Measurements from ENCODE around the gene CRYBG3.
A peak's percentile ranks its signal among the peaks of the same experiment; 100 is the strongest.
"Not testable (repeated sequence)": the region's sequence is repeated elsewhere in the genome, so short reads cannot be mapped to it uniquely, and the experiment has no call there.

CRYBG3 gene

DNA sequence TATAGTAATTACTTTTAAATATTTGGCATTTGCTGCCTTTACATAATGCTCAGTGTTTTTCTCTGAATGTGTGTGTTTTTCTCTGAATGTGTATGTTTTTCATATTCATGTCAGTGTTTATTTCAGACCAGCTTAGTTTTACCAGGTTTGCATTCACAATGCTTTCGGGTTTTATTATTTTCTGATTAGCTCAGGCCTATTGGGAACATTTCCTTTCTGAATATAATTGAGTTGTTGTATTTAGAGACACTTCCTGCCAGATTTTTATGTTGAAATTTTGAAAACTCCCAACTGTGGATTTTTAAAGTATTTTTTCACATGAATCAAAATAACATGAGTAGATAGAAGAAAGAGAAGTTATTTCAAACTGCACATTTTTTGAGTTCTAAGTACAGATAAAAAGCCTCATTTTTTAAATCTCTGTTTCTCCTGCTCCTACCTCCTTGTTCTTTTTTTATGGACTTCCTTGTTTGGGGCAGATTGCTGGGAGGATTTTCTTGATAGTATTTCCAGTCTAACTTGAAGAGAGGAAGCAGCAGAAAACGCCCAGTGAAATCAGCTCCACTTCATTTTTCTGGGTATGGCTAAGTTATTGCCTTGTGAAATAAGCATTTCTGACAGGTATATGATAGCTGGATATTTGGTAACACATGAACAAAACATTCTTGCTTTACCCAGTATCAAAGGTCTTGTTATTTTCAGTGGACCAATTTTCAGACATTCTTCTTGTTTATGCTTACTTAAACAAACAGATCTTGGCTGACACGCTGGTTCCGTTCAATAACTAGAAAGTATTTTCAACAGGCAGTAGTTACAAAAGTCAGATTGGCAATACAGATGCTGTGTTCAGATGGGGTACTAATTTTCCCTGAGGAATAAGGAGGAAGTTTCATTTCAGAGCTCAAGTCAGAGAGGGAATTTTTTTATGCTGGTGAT is 79.8 kb downstream of the CRYBG3 start:
- no peak for DNase-seq

DNA sequence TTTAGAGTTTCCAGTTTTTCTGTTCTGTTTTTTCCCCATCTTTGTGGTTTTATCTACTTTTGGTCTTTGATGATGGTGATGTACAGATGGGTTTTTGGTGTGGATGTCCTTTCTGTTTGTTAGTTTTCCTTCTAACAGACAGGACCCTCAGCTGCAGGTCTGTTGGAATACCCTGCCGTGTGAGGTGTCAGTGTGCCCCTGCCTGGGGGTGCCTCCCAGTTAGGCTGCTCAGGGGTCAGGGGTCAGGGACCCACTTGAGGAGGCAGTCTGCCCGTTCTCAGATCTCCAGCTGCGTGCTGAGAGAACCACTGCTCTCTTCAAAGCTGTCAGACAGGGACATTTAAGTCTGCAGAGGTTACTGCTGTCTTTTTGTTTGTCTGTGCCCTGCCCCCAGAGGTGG is 88.0 kb downstream of the CRYBG3 start:
- DNase-seq, result not testable (repeated sequence)

DNA sequence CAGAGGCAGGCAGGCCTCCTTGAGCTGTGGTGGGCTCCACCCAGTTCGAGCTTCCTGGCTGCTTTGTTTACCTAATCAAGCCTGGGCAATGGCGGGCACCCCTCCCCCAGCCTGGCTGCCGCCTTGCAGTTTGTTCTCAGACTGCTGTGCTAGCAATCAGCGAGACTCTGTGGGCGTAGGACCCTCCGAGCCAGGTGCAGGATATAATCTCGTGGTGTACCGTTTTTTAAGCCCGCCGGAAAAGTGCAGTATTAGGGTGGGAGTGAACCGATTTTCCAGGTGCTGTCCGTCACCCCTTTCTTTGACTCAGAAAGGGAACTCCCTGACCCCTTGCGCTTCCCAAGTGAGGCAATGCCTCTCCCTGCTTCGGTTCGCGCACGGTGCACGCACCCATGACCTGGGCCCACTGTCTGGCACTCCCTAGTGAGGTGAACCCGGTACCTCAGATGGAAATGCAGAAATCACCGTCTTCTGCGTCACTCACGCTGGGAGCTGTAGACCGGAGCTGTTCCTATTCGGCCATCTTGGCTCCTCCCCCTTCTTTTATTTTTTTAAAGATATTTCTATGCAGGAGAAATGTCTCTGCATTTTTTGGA is 88.5 kb downstream of the CRYBG3 start:
- DNase-seq, result not testable (repeated sequence)

DNA sequence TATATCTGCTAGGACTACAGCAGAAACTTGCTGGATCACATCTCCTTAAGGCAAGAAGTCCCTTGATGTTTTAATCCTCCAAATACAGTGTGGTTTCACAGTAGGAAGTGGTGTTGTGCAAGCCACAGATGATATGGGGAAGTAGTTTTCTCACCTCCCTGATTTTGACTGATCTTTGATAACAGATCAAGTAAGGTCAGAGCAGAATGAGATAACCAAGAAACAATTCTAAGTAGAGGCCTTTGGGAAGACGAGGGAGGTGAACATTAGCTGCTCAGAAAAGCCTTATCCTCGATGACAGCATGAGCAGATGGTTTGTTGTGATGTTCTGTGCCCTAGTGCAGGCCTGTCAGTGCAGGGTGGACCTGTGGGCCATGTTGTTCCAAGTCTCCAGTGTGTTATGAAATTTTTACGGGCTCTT is 89.1 kb downstream of the CRYBG3 start:
- DNase-seq, result no peak

DNA sequence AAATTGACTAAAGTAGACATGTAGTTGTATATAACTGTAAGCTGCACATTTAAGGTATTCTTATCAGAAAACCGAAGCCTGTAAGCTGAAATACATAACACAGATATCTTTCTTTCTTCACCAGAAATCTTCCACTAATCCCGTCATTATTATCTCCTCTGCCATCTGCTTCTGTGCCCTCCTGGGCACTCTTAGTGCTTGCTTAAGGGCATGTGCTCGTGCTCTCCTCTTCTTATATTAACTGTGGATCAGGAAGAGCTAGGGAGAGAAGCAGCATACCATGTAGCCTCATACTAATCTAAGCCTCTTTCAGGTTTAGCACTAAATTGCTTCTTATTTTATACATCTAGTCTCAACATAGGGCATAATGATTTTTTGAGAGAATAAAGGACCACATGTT is 89.6 kb downstream of the CRYBG3 start:
- no peak for DNase-seq

DNA sequence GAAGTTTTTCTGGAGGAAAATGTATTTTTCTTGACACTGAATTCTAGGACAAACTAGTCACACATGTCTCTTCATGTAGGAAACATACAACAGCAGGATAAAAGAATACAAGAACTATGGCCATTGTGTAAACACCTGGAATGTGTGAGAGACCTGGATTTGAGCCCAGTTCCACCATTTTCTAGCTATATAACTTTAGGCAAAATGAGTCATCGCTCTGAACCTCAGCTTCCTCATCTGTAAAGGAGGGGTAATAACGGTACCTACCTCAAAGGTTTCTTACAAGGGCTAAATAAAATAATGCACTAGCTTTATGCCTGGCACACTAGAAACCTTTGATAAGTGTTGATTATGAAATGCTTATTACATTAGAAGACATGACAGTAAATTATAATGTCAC is 92.6 kb downstream of the CRYBG3 start:
- DNase-seq, result no peak

DNA sequence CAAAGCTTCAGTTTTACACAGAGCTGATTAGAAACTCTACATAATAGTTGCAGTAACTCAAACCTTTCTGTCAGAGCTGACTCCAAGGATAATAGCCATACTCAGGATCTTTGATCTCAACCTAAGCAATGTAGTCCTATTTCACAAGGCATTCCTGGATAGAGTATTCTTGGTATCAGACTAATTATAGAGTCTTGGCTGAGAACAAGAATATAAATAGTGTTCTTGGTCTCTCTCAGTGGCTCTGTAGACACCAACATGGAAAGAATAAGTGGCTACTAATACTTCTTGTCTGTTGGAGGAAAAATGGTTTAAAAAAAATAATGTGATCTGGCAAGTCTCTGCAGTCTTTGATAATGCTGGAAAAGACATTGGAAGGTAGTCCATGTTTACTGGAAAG is 94.8 kb downstream of the CRYBG3 start:
- DNase-seq, result no peak

DNA sequence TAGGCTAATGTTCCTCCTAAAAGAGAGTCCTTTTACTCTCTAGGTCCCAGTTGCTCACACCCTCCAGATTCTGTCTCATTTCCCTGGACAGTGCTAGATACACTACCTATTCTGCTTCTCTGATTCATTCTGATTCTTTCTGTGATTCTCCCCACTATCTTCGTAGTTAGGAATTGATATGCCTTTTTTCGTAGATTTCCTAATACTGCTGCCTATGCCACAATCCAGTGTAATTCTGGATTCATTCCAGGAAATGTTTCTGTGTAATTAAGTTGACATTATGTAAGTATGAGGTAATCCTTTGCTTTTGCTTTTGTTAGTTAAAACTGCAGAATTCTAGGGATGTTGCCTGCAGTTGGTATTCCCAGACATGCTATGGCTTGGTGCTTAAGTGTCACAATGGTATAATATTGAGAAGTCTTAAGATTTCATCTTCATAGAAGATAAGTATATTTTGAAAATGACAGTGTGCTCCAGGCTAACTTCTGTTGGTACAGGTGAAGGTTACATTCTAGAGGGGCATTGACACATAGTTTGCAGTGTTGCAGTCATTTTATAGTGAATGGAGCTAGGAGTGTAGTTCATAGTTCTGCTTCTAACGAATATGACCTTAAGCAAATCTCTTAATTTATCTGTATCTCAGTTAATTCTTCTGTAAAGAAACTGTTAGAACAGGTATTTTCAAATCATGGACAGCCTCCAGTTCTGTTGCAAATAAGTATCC is 96.2 kb downstream of the CRYBG3 start:
- DNase-seq, result no peak

DNA sequence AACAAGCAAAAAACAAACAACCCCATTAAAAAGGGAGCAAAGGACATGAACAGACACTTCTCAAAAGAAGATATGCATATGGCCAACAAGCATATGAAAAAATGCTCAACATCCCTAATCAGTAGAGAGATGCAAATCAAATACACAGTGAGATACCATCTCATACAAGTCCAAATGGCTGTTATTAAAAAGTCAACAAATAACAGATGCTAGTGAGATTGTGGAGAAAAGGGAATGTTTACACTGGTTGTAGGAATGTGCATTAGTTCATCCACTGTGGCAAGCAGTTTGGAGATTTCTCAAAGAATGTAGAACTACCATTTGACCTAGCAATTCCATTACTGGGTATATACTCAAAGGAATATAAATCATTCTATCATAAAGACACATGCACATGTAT is 105.9 kb downstream of the CRYBG3 start:
- no peak for DNase-seq

DNA sequence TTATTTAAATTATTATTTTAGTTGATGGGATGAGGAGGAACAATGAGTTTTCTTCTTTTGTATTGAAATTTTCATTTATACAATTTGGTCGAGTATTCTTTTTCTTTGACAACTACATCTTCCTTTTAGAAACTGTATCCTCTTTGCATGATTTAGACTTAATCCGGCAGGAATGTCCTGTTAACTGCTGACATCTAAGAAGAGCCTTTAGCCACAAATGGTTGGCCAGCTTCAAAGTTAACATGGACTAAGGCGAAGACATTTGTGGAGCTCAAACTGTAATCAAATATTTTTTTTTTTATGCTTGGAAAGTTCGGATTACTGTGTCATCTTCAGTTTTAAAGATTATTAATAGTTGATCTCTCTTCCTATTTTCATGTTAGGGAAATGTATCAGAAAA is 107.2 kb downstream of the CRYBG3 start:
- DNase-seq, result no peak

DNA sequence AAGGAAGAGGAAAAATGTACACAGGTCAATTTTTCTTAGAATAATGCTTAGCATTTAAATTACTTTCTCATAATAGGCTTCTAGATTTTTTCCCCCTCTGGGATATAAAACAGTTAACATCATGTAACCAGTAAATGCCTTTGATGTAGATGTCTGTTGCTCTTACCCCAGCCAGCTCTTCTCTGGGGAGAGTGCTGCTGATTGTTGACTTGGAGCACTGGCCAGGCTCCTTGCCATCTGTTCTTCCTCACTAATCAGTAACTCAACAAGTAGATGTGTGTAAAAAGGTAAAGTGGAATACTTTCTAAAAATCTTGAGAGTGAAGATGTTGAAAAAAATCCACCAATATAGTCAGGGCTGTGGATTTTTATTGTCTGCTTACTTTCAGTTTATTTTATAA is 108.2 kb downstream of the CRYBG3 start:
- DNase-seq, result no peak

DNA sequence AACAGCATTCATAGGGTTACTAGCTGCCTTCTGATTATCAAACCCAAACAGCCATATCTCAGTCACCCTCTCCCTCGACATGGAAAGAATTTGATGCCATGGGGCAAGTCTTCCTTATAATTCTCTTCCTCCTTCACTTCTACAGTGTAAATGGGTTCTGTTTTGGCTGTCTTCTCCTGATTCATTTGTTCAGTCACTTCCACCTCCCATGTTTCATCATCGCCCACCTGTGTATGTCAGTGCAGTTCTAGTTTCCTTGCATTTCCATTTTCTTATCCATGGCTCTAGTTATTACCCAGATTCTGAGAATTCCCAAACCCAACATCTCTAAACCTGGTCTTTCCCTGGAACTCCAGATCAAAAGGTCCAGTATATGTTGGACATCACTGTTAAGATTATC is 109.4 kb downstream of the CRYBG3 start:
- no peak for DNase-seq

DNA sequence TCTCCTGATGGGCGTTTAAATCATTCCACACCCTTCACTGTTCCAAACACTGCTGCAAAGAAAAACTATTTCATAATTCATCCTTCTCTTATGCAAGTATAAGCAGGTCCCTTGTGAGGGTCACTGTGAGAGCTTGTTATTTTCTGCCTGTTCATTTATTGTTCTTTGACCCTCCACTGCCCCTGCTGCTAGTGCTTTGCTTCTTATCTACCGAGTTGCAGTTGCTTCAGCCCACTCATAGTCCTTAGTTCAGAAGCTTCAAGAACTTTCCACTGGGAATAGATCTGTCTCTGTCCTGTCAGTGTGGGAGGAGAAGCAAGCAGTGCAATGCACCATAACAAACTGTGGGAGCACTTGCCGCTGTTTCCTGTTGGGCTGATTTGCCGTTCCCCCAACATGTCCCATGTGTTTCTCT is 110.6 kb downstream of the CRYBG3 start:
- DNase-seq, result no peak

DNA sequence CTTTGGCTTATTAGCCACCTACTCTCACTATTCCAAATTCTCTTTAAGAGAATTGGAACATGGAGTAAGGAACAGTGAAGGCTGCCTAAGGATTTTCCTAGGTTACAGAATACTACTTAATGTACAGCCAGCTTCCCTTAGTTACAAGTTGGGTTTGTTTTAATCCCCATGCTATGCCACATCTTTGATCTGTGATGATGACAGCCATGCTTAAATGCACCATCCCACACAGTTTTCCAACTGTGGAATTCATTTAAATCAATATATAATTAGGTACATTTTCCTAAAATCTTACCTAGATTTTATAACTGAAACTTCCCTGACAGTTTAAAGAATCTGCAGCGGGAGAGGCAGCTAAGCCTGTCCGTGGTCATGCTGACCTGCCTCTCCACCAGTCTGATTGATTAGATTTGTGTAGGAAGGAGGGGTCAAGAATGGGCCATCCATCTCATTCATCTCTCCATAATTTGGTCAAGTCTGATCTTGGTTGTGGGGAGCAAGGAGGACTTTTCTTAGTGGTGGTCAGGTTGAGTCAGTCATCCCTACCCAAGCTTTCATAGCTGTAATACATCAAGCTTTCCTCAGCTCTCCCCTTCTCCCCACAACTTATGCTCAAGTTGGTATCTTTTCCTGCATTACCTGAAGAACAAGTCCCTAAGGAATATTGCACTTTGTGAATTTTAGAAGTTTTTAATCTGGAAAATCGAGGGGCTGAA is 113.3 kb downstream of the CRYBG3 start:
- DNase-seq, result no peak

DNA sequence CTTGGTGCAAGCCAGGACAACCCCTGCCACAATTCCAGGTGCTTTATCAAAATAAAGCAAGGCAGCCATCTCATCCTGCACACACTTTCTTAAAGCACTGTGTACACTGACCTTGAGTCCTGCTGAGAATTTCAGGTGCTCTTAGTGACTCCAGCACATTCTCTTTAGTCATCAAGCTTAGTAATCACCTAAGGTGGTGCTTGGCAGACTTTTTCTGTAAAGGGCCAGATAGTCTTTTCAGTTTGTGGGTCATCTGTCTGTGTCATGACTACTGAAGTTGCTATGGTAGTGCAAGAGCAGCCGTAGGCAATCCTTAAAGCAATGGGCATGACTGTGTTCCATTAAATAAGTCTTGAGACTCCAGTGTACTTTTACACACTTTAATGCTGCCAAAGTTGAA is 114.0 kb downstream of the CRYBG3 start:
- no peak for DNase-seq

DNA sequence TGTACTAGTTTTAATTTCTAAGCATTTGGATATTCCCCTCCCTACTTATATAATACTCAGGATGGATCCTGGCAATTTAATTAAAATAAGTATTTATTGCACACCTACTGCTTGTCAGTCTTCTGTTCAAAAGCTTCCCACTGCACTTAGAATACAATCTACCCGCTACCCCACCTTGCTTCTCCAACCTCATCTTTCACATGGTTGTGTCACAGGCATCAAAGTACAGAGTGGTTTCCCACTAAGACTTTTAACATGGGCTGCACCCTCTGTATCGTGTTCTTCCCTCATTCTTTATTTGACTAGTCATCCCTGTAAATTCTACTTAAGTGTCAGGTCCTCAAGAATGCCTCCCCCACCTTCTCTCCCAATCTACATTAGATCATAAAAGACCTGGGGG is 115.4 kb downstream of the CRYBG3 start:
- DNase-seq, result no peak

DNA sequence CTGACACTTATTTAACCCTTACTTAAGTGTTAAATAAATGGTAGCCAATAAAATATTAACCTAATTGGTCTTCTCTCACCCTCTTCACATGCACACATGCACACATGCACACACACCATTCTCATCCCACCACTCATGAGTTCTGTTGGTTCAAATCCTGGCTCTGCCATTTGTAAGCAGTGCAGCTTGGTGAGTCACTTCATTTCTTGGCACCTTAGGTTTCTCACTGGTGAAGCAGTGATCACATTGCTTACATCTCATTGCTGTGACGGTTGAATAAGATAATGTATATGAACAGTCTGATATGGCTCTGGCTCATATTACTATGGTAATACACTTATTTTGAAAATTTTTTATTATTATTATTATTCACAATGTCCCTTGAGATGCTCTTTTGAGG is 116.6 kb downstream of the CRYBG3 start:
- no peak for DNase-seq

DNA sequence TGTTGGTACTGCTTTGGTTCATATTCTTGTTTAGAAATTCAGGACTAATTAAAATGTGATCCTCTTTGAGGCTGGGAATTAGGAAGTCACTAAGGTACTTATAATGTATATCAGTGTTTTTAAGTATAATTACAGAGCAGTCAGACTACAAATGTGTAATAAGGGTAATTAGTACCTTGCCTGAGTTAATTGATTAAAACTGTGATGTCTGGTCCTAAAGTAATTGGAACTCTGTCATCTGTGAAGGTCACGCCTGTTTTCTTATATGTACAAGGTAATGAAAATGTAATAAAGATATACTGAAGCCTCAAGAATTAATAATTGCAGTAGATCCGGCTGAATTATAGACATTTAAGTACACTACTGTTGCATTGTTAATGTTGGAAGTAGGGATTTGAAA is 117.6 kb downstream of the CRYBG3 start:
- peak; percentile 13 for DNase-seq

DNA sequence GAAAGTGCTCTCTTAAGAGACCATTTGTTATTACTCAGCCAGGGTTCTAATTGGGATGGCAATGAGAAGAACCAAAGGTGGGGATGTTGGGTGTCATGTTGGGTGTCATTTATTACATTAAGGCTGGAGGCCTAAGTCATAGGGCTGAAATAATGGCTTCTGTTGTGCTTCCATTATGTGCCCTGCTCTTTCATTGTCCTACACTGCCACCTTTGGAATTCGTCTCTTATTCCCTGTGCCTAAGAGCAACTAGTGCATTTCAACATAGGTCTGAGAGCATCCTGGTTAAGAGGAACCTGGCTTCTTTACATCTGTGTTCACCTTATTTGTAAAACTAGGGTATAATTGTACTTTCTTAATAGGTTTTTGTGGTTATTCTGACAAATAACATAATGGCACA is 118.2 kb downstream of the CRYBG3 start:
- peak; percentile 29 for DNase-seq

DNA sequence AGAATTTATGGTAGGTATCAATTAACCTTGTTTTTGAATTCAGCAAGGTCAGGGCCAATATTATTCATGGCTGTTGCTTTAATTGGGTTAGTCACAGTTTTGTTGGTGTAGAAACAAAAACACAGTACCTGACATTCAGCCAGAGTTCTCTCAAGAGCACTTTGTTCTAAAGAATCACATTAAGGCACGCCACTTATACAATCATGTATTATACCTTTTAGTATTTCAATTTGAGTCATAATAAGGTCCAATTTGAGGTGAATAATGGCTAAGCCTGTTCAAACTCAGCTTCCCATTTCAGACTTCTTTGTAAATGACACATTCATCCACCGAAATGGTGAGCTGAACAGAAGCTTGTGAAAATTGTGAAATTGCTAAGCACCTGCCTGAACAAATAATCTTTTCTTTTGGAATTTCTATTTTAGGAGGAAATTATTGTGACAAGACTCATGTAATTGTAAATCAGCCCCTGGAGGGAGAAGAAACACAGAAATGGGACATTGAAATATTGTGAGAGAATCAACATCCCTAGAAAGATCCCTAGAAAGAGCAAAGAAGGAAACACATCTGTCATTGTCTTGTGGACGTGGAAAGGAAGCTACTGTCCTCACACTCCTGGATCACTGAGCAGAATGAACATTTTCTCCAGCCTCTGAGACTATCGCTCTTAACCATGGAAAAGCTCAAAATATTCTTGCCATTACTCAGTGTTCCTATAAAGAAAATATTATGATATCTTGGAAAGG is 121.2 kb downstream of the CRYBG3 start:
- peak; percentile 67 for DNase-seq

DNA sequence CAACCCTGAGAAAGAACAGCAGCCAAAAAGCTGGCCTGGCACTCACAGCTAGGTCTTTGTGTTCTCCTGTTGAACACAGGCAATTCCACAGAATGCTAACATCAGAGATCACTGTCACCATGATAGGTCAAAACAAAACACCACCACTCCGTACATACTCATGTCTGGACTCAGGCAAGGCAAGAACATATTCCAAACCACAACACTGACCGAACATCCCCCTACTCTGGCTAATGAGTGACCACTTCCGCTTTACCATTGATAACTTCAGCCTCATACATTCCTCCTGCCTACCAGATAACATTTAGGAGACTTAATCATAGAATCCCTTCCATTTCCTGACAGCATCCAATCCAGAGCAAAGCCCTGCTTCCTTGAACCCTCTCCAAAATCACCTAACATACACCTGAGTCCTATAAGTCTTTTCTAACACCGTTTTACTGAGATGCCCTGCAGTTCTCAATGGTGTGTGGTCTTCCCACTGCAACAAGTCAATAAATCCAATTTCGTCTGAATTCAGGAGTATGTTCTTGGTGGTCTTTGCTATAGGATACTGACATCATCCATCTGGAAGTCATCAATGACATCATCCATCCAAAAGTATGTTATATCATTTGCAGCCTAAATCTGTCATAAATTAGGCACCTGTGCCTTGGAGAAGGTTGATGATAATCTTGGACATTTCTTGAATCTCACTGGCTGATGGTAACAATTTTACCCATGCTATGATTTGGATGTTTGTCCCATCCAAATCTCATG is 126.7 kb downstream of the CRYBG3 start:
- DNase-seq, result no peak

DNA sequence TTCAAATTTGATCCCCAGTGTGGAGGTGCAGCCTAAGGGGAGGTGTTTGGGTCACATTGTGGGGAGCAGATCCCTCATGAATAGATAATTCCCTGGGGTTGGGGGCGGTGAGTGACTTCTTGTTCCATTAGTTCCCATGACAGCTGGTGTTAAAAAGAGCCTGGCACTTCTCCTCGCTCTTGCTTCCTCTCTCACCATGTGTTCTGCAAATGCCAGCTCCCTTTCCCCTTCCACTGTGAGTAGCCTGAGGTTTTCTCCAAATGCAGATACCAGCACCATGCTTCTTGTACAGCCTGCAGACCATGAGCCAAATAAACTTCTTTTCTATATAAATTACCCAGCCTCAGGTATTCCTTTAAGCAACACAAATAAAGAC is 127.3 kb downstream of the CRYBG3 start:
- DNase-seq, result no peak

Measured in COR-L47 (cell line).